GM12891 (cell line): Measurements from ENCODE around the gene ABI2.

Experiments used
- POLR2A ChIP-seq: IDR thresholded peaks from 2 replicates; pipeline ENCODE4 v1.6.1; 2011; ENCODE audit warnings: low read depth, low read length, control low read depth
- POLR2AphosphoS5 ChIP-seq: IDR thresholded peaks from 2 replicates; pipeline ENCODE4 v1.6.1; 2011; ENCODE audit warnings: low read depth, low read length, control low read depth
- SPI1 ChIP-seq: IDR thresholded peaks from 2 replicates; pipeline ENCODE4 v1.6.1; 2011; ENCODE audit warnings: low read depth, low read length, control low read depth
- TAF1 ChIP-seq: IDR thresholded peaks from 2 replicates; pipeline ENCODE4 v1.6.1; 2011; ENCODE audit warnings: low read depth, low read length, control low read depth

- TF ChIP-seq POLR2AphosphoS5 = no peak
- no peak for TF ChIP-seq POLR2A
- no peak for TF ChIP-seq TAF1
- no peak for TF ChIP-seq SPI1
Observed at GRCh38 chr2:203436496-203436895, 108.3 kb downstream of the ABI2 start.
